Putamen (tissue), 1 donor: ENCODE measurements around the gene MID1IP1.

Experiments used
- DNase-seq: peaks from one replicate; pipeline ENCODE4 v3.0.0-alpha.2; 2016; ENCODE audit warnings: low spot score

The MID1IP1 gene

DNA sequence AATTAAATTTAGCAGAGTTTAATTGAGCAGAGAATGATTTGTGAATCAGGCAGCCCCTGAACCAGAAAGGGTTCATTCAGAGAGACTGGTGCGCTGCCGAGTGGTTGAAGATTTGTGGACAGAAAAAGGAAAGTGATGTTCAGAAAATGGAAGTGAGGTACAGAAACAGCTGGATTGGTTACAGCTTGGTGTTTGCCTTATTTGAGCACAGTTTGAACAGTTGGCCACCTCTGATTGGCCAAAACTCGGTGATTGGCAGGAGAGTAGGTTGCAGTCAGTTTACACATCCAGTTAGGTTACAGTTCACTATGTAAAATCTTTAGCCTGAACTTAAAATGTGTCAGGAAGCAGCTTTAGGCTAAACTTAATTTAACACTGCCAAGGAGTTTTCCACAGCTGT, 14.9 kb downstream of the MID1IP1 start:
- DNase-seq, result no peak

GRCh38 chrX:38817004-38817703, 15.9 kb downstream of the MID1IP1 start:
- DNase-seq, result no peak

GRCh38 chrX:38819163-38819562, 17.9 kb downstream of the MID1IP1 start:
- DNase-seq, result no peak

- DNase-seq, result no peak
Measured at GRCh38 chrX:38819709-38820108, 18.4 kb downstream of the MID1IP1 start.

- DNase-seq, result no peak
Measured at GRCh38 chrX:38820751-38821150, 19.5 kb downstream of the MID1IP1 start.

DNA sequence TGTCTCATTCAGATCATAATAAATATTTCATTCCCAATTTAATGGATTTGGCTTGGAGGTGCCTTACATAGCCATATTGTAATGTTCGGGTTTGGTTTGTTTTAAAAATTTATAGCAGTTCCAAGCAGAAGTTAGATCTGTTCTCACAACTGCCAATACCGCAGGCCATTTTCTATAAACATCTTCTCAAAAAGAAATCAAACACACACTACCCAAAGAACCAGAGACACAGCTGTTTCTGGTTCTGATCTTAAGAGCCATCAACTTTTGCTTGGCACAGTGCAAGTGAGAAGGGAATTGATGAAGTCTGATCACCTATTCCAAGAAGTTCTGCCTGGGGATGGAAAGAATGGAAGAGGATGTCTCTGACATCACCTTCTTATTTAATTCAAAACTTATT, 22.9 kb downstream of the MID1IP1 start:
- no peak for DNase-seq

- no peak for DNase-seq
Measured at GRCh38 chrX:38831949-38832348, 30.7 kb downstream of the MID1IP1 start.

- DNase-seq, result no peak
Measured at GRCh38 chrX:38837389-38837788, 36.1 kb downstream of the MID1IP1 start.

GRCh38 chrX:38839277-38839676, 38.0 kb downstream of the MID1IP1 start:
- no peak for DNase-seq

- no peak for DNase-seq
Measured at GRCh38 chrX:38839944-38840343, 38.7 kb downstream of the MID1IP1 start.

- no peak for DNase-seq
Measured at GRCh38 chrX:38841750-38842149, 40.5 kb downstream of the MID1IP1 start.

GRCh38 chrX:38845426-38845825, 44.2 kb downstream of the MID1IP1 start:
- peak; percentile 50 for DNase-seq

GRCh38 chrX:38847206-38847902, 46.1 kb downstream of the MID1IP1 start:
- no peak for DNase-seq

- no peak for DNase-seq
Measured at GRCh38 chrX:38847903-38848230, 46.6 kb downstream of the MID1IP1 start.

DNA sequence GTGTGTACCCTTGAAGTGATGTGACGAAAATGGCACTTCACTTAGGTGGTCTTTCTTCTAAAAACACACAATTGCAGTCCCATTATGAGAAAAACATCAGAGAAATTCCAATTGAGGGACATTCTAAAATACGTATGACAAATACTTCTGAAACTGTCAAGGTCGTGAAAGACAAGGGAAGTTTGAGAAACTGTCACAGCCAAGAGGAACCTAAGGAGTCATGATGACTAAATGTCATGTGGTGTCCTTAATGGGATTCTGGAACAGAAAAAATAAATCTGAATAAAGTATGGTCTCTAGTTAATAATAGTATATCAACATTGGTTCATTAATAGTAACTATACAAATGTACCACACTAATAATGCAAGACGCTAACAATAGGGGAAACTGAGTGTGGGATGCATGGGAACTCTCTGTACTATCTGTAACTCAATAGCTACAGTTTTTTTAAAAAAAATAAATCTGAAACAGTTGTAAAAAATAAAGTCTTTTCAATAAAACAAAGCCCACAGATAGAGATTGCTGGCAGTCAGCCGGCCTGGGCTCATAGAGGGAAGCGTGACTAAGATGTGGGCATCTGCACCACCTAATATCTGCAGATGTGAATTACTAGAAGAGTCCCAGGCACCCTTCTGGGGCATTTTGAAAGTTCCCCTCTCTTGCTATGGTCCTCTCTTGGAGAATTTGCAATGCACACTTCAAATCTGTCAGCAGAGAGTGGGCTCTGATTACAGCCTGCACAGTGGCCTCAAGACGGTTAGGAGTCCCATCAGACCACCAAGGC, 47.6 kb downstream of the MID1IP1 start:
- DNase-seq, result no peak

GRCh38 chrX:38850807-38851544, 49.7 kb downstream of the MID1IP1 start:
- DNase-seq, result no peak

DNA sequence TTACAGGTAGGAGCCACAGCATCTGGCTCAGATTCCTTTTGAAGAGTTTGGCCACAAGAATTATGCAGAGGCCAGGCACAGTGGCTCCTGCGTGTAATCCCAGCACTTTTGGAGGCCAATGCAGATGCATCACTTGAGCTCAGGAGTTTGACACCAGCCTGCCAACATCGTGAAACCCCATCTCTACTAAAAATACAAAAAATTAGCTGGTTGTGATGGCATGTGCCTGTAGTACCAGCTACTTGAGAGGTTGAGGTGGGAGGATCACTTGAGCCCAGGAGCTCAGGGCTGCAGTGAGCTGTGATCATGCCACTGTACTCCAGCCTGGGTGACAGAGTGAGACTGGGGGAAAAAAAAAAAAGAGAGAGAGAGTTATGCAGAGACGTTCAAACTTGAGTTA, 53.0 kb downstream of the MID1IP1 start:
- no peak for DNase-seq
